HepG2 (cell line): ENCODE results near the gene GBA2. TPM values are rescaled to one million over a fixed set of nuclear protein-coding genes. Genes with fewer than 3 reads are reported as not detected.
A peak's percentile ranks its signal among the peaks of the same experiment; 100 is the strongest.

Source experiments
- EP300 ChIP-seq, 3 experiments: sonication (generic) in 1 of 3; formaldehyde crosslinking in 1 of 3; IDR thresholded peaks; 2 replicates each; pipeline versions ENCODE4 v1.5.1 to v1.6.1; 2011 to 2020; ENCODE audit warnings: low read depth in 2 of 3, low read length in 2 of 3, borderline replicate concordance in 1 of 3, improper control_type of control experiment in 1 of 3, mild to moderate bottlenecking in 1 of 3, missing genetic modification reagents in 1 of 3, moderate library complexity in 1 of 3
- ERF ChIP-seq: IDR thresholded peaks from 2 replicates; pipeline ENCODE4 v1.6.1; 2018; ENCODE audit warnings: missing biosample characterization, missing genetic modification reagents
- KDM1A ChIP-seq: IDR thresholded peaks from 2 replicates; pipeline ENCODE4 v1.6.1; 2016; ENCODE audit warnings: missing compliant biosample characterization
- KMT2A ChIP-seq: sonication (generic); formaldehyde crosslinking; IDR thresholded peaks from 2 replicates; pipeline ENCODE4 v1.4.0; 2020; ENCODE audit warnings: missing genetic modification reagents
- NR2F6 ChIP-seq, 2 experiments: IDR thresholded peaks; 2 replicates each; pipeline ENCODE4 v1.6.1; 2016; ENCODE audit warnings: antibody characterized with exemption in 1 of 2, mild to moderate bottlenecking in 1 of 2
- PHF20 ChIP-seq: sonication (generic); formaldehyde crosslinking; IDR thresholded peaks from 2 replicates; pipeline ENCODE4 v1.5.0; 2020; ENCODE audit warnings: mild to moderate bottlenecking, missing genetic modification reagents
- PHF21A ChIP-seq: sonication (generic); formaldehyde crosslinking; IDR thresholded peaks from 2 replicates; pipeline ENCODE4 v1.5.0; 2020; ENCODE audit warnings: mild to moderate bottlenecking, missing genetic modification reagents
- POGZ ChIP-seq: sonication (generic); formaldehyde crosslinking; IDR thresholded peaks from 2 replicates; pipeline ENCODE4 v1.4.0; 2020; ENCODE audit warnings: mild to moderate bottlenecking, missing genetic modification reagents
- SIN3A ChIP-seq: IDR thresholded peaks from 2 replicates; pipeline ENCODE4 v1.6.1; 2011; ENCODE audit warnings: low read depth, mild to moderate bottlenecking, control low read depth, low read length, borderline replicate concordance
- SMAD3 ChIP-seq: sonication (generic); formaldehyde crosslinking; IDR thresholded peaks from 2 replicates; pipeline ENCODE4 v1.4.0; 2020; ENCODE audit warnings: missing genetic modification reagents
- ZIK1 ChIP-seq: sonication (generic); formaldehyde crosslinking; IDR thresholded peaks from 2 replicates; pipeline ENCODE4 v1.5.0; 2020; ENCODE audit warnings: mild to moderate bottlenecking, low read depth, missing genetic modification reagents, borderline replicate concordance
- ZNF143 ChIP-seq: sonication (generic); formaldehyde crosslinking; IDR thresholded peaks from 2 replicates; pipeline ENCODE4 v1.4.0; 2020; ENCODE audit warnings: missing genetic modification reagents
- ZNF260 ChIP-seq: sonication (generic); formaldehyde crosslinking; IDR thresholded peaks from 2 replicates; pipeline ENCODE4 v1.4.0; 2020; ENCODE audit warnings: missing genetic modification reagents, low read depth, mild to moderate bottlenecking, borderline replicate concordance
- ZNF337 ChIP-seq: sonication (generic); formaldehyde crosslinking; IDR thresholded peaks from 2 replicates; pipeline ENCODE4 v1.5.1; 2020; ENCODE audit warnings: missing genetic modification reagents, low read depth, mild to moderate bottlenecking, borderline replicate concordance
- ZNF530 ChIP-seq: sonication (generic); formaldehyde crosslinking; IDR thresholded peaks from 2 replicates; pipeline ENCODE4 v1.5.0; 2020; ENCODE audit warnings: low read depth, mild to moderate bottlenecking, missing genetic modification reagents
- polyA plus RNA-seq, 8 experiments: library from polyadenylated mRNA; depleted of rRNA in 3 of 8; stranded (reverse) in 7 of 8; unstranded in 1 of 8; fragments of >200 nt; fragmentation: Illumina TruSeq in 4 of 8; extraction: Trizol in 4 of 8; gene quantifications; 2 replicates each; pipeline versions ENCODE4 v1.2.1 to v1.2.3, GENCODE V29; 2011 to 2016; ENCODE audit warnings: low read depth in 4 of 8, missing spikeins in 1 of 8, mixed read lengths in 1 of 8; ENCODE audit not compliant: insufficient read depth in 1 of 8
- total RNA-seq, 5 experiments: library from RNA; depleted of rRNA; stranded (reverse); fragments of >200 nt; fragmentation: Illumina TruSeq; extraction: Trizol; gene quantifications; 2 replicates each; pipeline ENCODE4 v1.2.3, GENCODE V29; 2016; ENCODE audit warnings: low read depth in 1 of 5
- TF ChIP-seq, protein P1 (sequence below): sonication (generic); formaldehyde crosslinking; IDR thresholded peaks from 2 replicates; pipeline ENCODE4 v1.8.0; 2022; ENCODE audit warnings: mild to moderate bottlenecking, missing genetic modification reagents, borderline replicate concordance
- TF ChIP-seq, protein P2 (sequence below): sonication (generic); formaldehyde crosslinking; IDR thresholded peaks from 2 replicates; pipeline ENCODE4 v1.5.1; 2020; ENCODE audit warnings: missing genetic modification reagents, mild to moderate bottlenecking, borderline replicate concordance
- TF ChIP-seq, protein P3 (sequence below), 2 experiments: fragments of 450-650 bp in 1 of 2; sonication (generic) in 1 of 2; formaldehyde crosslinking; IDR thresholded peaks; 2 replicates each; pipeline versions ENCODE4 v1.5.0 to v1.8.0; 2020 to 2022; ENCODE audit warnings: mild to moderate bottlenecking in 1 of 2, missing genetic modification reagents in 1 of 2
- TF ChIP-seq, protein P4 (sequence below): sonication (generic); formaldehyde crosslinking; IDR thresholded peaks from 2 replicates; pipeline ENCODE4 v1.5.0; 2020; ENCODE audit warnings: mild to moderate bottlenecking, missing genetic modification reagents
- TF ChIP-seq, protein P5 (sequence below): sonication (generic); formaldehyde crosslinking; conservative IDR thresholded peaks from 2 replicates; pipeline ENCODE4 v1.8.0; 2022; ENCODE audit warnings: low read depth, missing genetic modification reagents
- TF ChIP-seq, protein P6 (sequence below): sonication (generic); formaldehyde crosslinking; IDR thresholded peaks from 2 replicates; pipeline ENCODE4 v1.4.0; 2020; ENCODE audit warnings: mild to moderate bottlenecking, missing genetic modification reagents

Gene GBA2
- total and polyA plus RNA-seq, 2 of the 13 experiments (the other 11 are each of a cell fraction or from before 2014, with no cell fraction given) = 37.5 to 86.1 TPM

DNA sequence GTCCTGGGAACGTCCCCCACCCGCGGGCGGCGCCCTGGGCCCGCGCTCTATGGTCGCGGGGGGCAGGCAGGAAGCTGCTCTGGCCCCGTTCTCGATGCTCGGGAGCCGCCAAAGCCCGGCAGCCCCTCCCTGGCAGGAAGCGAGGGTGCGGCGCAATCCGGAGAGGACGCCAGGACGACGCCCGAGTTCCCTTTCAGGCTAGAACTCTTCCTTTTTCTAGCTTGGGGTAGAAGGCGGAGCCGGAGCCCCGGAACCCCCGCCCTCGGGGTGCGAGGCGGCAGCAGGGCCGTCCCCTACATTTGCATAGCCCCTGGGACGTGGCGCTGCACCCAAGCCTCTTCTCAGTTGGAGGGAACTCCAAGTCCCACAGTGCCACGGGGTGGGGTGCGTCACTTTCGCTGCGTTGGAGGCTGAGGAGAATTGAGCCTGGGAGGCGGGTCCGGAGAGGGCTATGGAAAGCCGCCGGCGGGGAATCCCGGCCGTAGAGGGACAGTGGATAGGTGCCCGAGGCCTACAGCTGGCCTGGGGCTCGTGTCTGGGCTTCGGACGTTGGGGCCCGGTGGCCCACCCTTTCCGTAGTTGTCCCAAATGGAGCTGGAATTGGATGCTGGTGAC lies 16.7 kb downstream of the GBA2 start, which contains the start of the genes CREB3 and TLN1 (continued):
- TF ChIP-seq SIN3A (peak; percentile 12; the same call in 1 of the 2 replicates), SMAD3 (CRISPR knock-in tag) (peak; percentile 88), EP300 (IDR thresholded peaks at IDR 0.05; ENCODE audit: low read depth in 2 of 2, low read length in 2 of 2) (peak in 1 of 2 experiments; percentile 49; a peak in 2 of 4 replicates), EP300 (CRISPR knock-in tag; IDR thresholded peaks at IDR 0.05; ENCODE audit: borderline replicate concordance) (peak; percentile 38; the same call in 1 of the 2 replicates), KDM1A (CRISPR knock-in tag) (no peak), NR2F6 (IDR thresholded peaks at IDR 0.05) (no peak), NR2F6 (CRISPR knock-in tag; IDR thresholded peaks at IDR 0.05) (peak; percentile 70), KMT2A (CRISPR knock-in tag) (no peak), PHF21A (CRISPR knock-in tag) (peak; percentile 93), ZNF260 (CRISPR knock-in tag) (no peak), POGZ (CRISPR knock-in tag) (peak; percentile 68), ZNF337 (CRISPR knock-in tag) (no peak), ZNF143 (CRISPR knock-in tag) (peak; percentile 94), ERF (CRISPR knock-in tag) (peak; percentile 73; the same call in 1 of the 2 replicates), ZNF530 (CRISPR knock-in tag) (no peak), PHF20 (CRISPR knock-in tag) (peak; percentile 89), ZIK1 (no peak; the same call in 1 of the 2 replicates)
- TF ChIP-seq, protein P1, sequence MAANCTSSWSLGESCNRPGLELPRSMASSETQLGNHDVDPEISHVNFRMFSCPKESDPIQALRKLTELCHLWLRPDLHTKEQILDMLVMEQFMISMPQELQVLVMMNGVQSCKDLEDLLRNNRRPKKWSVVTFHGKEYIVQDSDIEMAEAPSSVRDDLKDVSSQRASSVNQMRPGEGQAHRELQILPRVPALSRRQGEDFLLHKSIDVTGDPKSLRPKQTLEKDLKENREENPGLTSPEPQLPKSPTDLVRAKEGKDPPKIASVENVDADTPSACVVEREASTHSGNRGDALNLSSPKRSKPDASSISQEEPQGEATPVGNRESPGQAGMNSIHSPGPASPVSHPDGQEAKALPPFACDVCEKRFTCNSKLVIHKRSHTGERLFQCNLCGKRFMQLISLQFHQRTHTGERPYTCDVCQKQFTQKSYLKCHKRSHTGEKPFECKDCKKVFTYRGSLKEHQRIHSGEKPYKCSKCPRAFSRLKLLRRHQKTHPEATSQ (CRISPR knock-in tag) = peak; percentile 53; the same call in 1 of the 2 replicates
- TF ChIP-seq, protein P2, sequence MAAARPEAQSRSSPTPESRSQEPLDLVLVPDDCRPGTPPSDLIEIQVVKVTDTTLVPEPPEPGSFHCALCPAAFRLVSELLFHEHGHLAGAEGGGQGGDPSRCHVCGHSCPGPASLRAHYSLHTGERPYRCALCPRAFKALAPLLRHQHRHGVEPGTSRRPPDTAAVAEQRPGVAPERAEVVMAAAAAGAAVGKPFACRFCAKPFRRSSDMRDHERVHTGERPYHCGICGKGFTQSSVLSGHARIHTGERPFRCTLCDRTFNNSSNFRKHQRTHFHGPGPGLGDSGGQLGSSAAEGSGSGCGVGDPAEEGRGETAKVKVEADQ (CRISPR knock-in tag) = peak; percentile 42; the same call in 1 of the 2 replicates
- TF ChIP-seq, protein P3, sequence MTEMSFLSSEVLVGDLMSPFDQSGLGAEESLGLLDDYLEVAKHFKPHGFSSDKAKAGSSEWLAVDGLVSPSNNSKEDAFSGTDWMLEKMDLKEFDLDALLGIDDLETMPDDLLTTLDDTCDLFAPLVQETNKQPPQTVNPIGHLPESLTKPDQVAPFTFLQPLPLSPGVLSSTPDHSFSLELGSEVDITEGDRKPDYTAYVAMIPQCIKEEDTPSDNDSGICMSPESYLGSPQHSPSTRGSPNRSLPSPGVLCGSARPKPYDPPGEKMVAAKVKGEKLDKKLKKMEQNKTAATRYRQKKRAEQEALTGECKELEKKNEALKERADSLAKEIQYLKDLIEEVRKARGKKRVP (CRISPR knock-in tag; IDR thresholded peaks at IDR 0.05) = no peak
- TF ChIP-seq, protein P4, sequence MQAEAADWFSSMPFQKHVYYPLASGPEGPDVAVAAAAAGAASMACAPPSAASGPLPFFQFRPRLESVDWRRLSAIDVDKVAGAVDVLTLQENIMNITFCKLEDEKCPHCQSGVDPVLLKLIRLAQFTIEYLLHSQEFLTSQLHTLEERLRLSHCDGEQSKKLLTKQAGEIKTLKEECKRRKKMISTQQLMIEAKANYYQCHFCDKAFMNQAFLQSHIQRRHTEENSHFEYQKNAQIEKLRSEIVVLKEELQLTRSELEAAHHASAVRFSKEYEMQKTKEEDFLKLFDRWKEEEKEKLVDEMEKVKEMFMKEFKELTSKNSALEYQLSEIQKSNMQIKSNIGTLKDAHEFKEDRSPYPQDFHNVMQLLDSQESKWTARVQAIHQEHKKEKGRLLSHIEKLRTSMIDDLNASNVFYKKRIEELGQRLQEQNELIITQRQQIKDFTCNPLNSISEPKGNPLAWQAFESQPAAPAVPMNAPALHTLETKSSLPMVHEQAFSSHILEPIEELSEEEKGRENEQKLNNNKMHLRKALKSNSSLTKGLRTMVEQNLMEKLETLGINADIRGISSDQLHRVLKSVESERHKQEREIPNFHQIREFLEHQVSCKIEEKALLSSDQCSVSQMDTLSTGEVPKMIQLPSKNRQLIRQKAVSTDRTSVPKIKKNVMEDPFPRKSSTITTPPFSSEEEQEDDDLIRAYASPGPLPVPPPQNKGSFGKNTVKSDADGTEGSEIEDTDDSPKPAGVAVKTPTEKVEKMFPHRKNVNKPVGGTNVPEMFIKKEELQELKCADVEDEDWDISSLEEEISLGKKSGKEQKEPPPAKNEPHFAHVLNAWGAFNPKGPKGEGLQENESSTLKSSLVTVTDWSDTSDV = peak; percentile 54
- TF ChIP-seq, protein P5, sequence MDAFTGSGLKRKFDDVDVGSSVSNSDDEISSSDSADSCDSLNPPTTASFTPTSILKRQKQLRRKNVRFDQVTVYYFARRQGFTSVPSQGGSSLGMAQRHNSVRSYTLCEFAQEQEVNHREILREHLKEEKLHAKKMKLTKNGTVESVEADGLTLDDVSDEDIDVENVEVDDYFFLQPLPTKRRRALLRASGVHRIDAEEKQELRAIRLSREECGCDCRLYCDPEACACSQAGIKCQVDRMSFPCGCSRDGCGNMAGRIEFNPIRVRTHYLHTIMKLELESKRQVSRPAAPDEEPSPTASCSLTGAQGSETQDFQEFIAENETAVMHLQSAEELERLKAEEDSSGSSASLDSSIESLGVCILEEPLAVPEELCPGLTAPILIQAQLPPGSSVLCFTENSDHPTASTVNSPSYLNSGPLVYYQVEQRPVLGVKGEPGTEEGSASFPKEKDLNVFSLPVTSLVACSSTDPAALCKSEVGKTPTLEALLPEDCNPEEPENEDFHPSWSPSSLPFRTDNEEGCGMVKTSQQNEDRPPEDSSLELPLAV (CRISPR knock-in tag) = no peak
- TF ChIP-seq, protein P6, sequence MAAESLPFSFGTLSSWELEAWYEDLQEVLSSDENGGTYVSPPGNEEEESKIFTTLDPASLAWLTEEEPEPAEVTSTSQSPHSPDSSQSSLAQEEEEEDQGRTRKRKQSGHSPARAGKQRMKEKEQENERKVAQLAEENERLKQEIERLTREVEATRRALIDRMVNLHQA (CRISPR knock-in tag) = no peak
